ENCODE data around the gene IRS1. TPM values are rescaled to one million over a fixed set of nuclear protein-coding genes. Genes with fewer than 3 reads are reported as not detected.

IRS1 gene
- polyA plus RNA-seq, 1 donor = 11.7 TPM

- DNase-seq = no peak
Observed at GRCh38 chr2:226828191-226828590, 28.6 kb upstream of the IRS1 start.

GRCh38 chr2:226825056-226825455 is 25.4 kb upstream of the IRS1 start:
- no peak for DNase-seq

- DNase-seq = no peak
Observed at GRCh38 chr2:226818930-226819329, 19.3 kb upstream of the IRS1 start.

DNA sequence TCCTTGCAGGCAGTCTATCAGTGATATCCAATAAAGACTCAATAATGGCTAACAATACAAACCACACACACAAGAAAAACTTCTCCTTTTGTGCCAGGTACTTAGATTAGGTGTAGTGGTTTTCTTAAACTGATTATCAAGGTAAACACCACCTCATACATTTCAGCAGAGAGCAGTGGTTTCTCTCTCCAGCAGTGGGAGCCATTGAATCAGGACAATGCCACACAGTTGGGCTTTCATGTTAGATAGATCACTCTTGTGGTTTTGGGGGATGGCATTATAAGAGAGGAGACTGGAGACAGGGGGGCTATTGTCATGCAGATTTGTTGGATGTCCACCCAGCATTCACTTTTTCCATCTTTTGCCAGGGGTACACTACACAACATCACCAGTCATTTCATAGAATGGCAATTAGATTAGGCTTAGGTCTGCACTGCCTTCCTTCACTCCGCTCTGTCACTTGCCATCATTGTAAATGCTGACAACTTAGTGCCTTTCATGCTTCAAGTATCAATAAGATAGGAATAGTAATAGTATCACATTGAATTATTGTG is 13.6 kb upstream of the IRS1 start:
- no peak for DNase-seq

DNA sequence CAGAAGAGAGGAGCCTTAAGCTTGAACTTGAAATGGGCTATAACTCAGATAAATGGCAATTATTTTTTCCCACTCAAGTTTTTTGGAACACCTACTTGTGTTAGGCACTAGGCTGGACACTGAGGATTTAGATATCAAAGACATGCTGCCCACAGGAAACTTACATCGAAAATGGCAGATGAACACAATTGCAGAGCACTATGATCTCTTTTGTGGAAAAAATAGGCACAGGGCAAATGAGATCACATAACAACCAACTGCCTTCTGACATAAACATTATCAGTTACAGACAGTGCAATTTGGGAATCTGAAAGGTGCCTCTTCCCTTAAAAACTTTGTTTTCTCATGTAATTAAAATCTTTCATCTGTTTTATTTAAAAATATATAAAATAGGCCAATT is 3.8 kb upstream of the IRS1 start:
- DNase-seq = no peak

GRCh38 chr2:226802573-226802972 is 3.0 kb upstream of the IRS1 start:
- DNase-seq = peak; percentile 81

- peak; percentile 89 for DNase-seq
Observed at GRCh38 chr2:226800941-226801784, 1.5 kb upstream of the IRS1 start.

DNA sequence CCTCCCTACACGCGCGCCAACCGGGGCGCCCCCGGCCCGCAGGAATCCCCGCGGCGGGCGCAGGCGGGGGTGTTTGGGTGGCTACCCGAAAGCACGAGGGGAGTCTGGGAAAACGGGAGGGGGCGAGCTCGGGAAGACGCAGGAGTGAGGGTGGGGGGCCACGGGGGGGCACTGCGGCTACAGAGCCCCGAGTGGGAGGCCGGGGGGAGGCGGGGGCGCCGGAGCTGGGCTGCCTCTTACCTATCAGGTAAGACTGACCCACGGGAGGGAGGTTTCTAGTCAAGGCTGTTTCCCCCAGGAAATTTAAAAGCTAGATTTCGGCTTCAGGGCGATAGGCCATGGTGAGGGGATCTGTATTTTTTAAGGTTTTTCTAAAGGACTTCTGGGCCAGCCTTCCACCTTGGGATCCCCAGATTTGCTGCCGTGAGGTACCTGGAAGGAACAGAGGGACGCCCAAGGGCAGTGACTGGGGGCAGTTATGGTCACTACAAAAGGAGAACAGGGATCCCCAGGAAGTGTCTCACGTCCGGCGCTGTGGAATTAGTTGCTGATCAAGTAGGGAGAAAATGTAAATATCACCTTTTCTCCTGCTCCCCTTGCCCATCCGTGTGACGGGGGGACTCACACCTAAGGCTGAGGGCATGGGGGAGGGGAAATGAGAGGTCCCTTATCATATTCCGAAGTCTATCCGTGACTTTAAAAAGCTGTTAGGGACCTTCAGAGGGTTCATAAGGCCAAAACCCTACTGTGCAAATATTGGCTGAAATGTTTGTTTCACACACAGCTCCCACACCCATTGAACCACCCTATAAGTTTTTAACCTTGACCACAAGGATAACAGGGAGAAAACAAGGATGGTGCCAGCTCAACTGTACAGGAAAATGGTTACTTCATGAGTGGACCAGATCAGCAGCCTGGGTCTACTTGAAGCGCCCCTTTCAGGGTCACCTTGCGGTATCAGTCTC is 638 bp upstream of the IRS1 start:
- no peak for DNase-seq

- DNase-seq = no peak
Observed at GRCh38 chr2:226798422-226799210, 1.0 kb downstream of the IRS1 start.

GRCh38 chr2:226797989-226798421 is 1.6 kb downstream of the IRS1 start:
- DNase-seq = no peak

DNA sequence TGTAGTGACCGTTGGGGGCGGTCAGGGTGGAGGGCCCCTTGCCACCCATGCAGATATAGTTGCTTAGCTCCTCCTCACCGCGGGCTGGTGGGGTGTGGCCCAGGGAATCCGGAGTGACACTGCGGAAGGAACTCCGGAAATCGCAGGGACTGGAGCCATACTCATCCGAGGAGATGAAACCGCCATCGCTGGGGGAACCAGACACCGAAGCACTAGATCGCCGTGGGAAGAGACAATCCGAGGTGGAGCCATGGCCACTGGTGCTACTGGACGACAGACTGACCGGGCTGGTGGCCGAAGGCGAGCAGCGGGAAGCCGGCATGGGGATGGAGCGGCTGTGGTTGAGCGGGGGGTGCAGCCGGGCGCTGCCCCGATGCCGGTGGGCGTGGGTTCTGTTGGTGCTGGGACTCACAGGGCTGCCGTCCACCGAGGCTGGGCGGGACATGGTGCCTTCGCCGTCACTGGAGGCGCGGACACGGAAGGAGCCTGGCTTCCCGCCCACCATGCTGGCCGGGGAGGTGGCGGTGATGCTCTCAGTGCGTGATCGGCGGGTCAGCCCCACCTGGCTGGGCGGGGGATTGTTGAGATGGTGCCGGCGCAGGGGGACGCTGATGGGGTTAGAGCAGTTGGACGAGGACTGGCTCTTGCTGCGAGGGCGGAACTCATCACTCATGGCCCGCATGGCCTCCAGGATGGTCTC is 2.2 kb downstream of the IRS1 start:
- DNase-seq = no peak

DNA sequence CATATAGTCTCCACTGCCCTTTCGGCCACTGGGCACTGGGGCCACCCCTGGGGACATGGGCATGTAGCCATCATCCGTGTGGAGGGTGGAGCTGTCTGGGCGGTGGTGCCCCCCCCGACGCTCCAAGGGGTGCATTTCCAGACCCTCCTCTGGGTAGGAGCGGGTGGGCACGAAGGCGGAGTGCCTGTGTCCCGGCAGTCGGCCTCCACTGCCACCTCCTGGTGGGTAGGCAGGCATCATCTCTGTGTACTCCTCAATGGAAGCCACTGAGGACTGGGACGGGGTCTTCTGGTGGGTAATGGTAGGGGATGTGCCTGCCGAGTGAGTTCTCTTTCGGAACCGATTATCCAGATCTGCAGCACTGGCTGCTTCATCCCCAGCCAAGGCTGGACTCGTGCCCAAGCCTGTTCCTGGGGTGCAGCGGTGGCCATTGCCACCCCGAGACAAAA is 2.8 kb downstream of the IRS1 start:
- DNase-seq = no peak

GRCh38 chr2:226796012-226796839 is 3.4 kb downstream of the IRS1 start:
- DNase-seq = no peak

DNA sequence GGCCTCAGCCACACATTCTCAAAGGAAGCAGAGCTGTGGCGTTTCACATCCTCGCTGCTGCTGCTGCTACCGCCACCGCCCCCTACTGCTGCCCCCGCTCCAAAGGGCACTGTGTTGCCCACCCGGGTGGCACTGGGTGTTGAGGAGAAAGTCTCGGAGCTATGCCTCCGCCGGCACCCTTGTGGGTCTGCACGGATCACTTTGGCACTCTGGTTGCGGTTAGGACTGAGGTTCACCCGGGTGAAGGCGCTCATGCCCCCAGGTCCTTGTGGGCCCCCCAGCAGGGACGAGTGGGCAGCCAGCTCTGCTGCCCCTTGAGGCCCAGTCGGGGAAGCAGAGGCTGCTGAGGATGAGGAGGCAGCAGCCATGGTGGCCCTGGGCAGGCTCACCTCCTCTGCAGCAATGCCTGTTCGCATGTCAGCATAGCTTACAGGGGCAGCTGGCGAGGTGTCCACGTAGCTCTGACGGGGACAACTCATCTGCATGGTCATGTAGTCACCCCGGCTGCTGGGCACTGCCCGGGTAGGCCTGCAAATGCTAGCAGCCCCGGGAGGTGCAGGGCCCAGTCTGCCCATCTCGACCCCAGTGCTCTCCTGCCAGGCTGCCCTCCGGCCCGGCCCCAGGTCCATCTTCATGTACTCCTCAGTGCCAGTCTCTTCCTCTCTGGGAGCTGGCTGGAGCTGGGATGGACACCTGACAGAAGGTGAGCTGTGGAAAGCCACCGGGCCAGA is 4.2 kb downstream of the IRS1 start:
- no peak for DNase-seq

- no peak for DNase-seq
Observed at GRCh38 chr2:226794751-226795171, 4.9 kb downstream of the IRS1 start.

DNA sequence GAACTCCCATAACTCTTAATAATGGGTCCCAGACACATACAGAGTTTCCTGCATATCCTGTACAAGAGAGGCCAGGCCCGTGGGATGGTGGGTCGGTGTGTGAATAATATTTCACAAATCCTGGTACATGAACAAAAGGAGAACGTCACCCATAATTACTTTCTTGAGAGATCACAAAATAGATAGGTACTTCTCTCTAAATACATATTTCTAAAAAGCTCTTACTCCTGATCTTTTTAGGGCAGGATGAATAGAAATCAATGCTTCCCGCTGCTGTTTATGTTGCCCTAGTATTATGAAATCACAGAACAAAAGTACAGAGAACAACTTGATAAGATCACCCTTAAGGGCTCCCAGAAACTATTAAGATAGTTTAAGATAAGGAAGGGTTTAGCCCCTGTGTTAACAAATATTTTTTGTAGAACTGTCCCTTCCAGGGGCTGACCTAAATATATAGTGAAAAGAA is 5.4 kb downstream of the IRS1 start:
- DNase-seq = no peak

DNA sequence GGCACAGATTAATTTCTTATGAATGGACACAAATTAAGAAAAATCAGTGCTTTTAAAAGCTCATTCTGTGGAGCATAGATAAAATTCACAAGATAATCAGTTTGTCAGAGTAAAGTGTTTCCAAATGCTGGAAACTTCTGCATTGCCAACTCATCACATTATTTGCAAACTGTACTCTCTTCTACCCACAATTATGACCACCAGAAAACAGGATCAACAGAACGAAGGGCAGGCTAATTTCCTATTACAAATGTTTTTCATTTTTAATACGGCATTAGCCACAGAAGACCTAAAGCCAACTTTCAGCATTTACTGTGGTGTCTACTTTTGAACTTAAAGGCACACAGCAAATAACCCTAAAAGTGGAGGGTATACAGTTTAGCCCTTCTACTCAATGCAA is 6.0 kb downstream of the IRS1 start:
- no peak for DNase-seq

DNA sequence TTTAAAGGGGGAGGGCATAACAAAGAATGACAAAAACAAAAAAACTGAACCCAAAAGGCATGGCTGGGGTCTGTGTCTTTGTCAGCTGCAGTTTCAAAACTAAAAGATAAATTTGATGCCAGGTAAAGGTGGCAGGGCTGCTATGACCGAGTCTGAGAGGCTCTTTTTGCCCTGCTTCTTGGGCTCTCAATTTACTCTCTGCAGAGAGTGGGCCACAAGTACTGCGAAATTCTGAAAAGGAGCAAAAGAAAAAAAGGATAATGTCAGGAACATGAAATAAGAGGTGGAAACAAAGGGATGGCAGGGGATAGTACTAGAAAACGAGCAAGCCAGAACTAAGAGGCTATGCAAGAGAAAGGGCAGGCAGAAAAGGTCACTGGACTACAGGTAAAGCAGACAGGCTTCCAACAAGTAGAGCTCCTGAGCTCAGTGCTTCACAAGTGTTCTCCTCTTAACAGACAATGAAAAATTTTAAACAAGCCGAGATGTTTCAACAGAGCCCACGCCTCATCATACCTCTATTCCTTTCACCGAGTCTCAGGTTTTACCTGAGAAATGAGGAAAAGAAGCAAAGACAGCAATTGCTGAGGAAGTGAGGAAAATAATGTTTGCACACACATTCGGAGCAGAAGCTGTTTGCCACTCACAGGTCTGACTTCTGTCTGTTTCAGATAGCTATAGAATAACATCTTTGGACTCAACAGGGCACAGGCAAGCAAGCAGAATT is 7.3 kb downstream of the IRS1 start:
- no peak for DNase-seq

Measured in left kidney (tissue), 2 donors.